Smooth muscle cell (in vitro differentiated cells): ENCODE results near the gene IL1RAP. TPM values are rescaled to one million over a fixed set of nuclear protein-coding genes. Genes with fewer than 3 reads are reported as not detected.
"Not testable (repeated sequence)": the region's sequence is repeated elsewhere in the genome, so short reads cannot be mapped to it uniquely, and the experiment has no call there.

Experiments
- DNase-seq: peaks from one replicate; lab custom pipeline; 2025; ENCODE audit not compliant: unreplicated experiment; lab: John Stamatoyannopoulos, UW
- H2AFZ ChIP-seq: fragments of 200-600 bp; sonication (generic); 2 replicates; pipeline ENCODE4 v1.6.0; 2016; ENCODE audit warnings: antibody characterized with exemption, low read depth, mild to moderate bottlenecking
- H3F3A ChIP-seq: fragments of 200-600 bp; sonication (generic); 2 replicates; pipeline ENCODE4 v1.6.0; 2017; ENCODE audit warnings: antibody characterized with exemption, low read depth
- H3K27ac ChIP-seq: fragments of 200-600 bp; sonication (generic); 2 replicates; pipeline ENCODE4 v1.5.1; 2016; ENCODE audit warnings: low read depth, mild to moderate bottlenecking
- H3K27me3 ChIP-seq: fragments of 200-600 bp; sonication (generic); 2 replicates; pipeline ENCODE4 v1.6.1; 2016; ENCODE audit warnings: low read depth, mild to moderate bottlenecking
- H3K36me3 ChIP-seq: fragments of 200-600 bp; sonication (generic); 2 replicates; pipeline ENCODE4 v1.5.1; 2016; ENCODE audit warnings: low read depth
- H3K4me1 ChIP-seq: fragments of 200-600 bp; sonication (generic); 2 replicates; pipeline ENCODE4 v1.5.1; 2016; ENCODE audit warnings: low read depth
- H3K4me2 ChIP-seq: fragments of 200-600 bp; sonication (generic); 2 replicates; pipeline ENCODE4 v1.6.0; 2016; ENCODE audit warnings: mild to moderate bottlenecking
- H3K4me3 ChIP-seq: fragments of 200-600 bp; sonication (generic); 2 replicates; pipeline ENCODE4 v1.5.1; 2016; ENCODE audit warnings: mild to moderate bottlenecking
- H3K79me2 ChIP-seq: fragments of 200-600 bp; sonication (generic); 2 replicates; pipeline ENCODE4 v1.6.0; 2016; ENCODE audit warnings: low read depth, mild to moderate bottlenecking
- H3K9ac ChIP-seq: fragments of 200-600 bp; sonication (generic); 2 replicates; pipeline ENCODE4 v1.6.0; 2016; ENCODE audit warnings: low read depth
- H3K9me3 ChIP-seq: fragments of 200-600 bp; sonication (generic); replicated peaks from 2 replicates; pipeline ENCODE4 v1.5.1; 2016; ENCODE audit warnings: low read depth
- H4K20me1 ChIP-seq: fragments of 200-600 bp; sonication (generic); 2 replicates; pipeline ENCODE4 v1.6.0; 2016; ENCODE audit warnings: low read depth
- CTCF ChIP-seq: fragments of 200-600 bp; sonication (generic); IDR thresholded peaks from 2 replicates; pipeline ENCODE4 v1.5.1; 2017; ENCODE audit warnings: borderline replicate concordance, mild to moderate bottlenecking, antibody characterized with exemption; ENCODE audit not compliant: insufficient read depth, poor library complexity, severe bottlenecking
- WGBS: methylation state at CpG from one replicate; pipeline ENCODE4 v1.1.7; 2016; ENCODE audit warnings: low lambda C conversion rate; 5-methylcytosine and 5-hydroxymethylcytosine counted together
- polyA plus RNA-seq: library from polyadenylated mRNA; unstranded; fragments of >200 nt; fragmentation: Nextera tagmentation; extraction: Ambion mirVana; gene quantifications from 2 replicates; pipeline ENCODE4 v1.2.1, GENCODE V29; 2016
- total RNA-seq: library from RNA; depleted of rRNA; stranded (reverse); fragments of >200 nt; gene quantifications from 2 replicates; pipeline ENCODE4 v1.2.3, GENCODE V29; 2014

Gene IL1RAP
- total and polyA plus RNA-seq, 2 experiments from 2014 or later, result 13.5 to 49.1 TPM

GRCh38 chr3:190514413-190515153 lies 698 bp downstream of the IL1RAP start:
- peaks cover 24% of the 10 kb centered on the region for H3K27me3 ChIP-seq
- H3K4me2 ChIP-seq, result peak overlapping the region; percentile 95
- no peak for TF ChIP-seq CTCF
- H3K4me1 ChIP-seq, result peaks cover 4% of the 10 kb centered on the region
- H3K4me3 ChIP-seq, result peak overlapping the region; percentile 83
- no peaks in the 10 kb centered on the region for H3K9me3 ChIP-seq
- H4K20me1 ChIP-seq, result no peaks in the 10 kb centered on the region
- 1% methylated on average over 26 of the region's 29 CpGs for WGBS
- peak overlapping the region; percentile 69 for H3K27ac ChIP-seq
- peak overlapping the region; percentile 77 for H3K9ac ChIP-seq
- peaks cover 35% of the 10 kb centered on the region for H3K79me2 ChIP-seq
- H3F3A ChIP-seq, result peaks cover 6% of the 10 kb centered on the region
- peak; percentile 42 for DNase-seq
- peak overlapping the region; percentile 90 for H2AFZ ChIP-seq
- no peaks in the 10 kb centered on the region for H3K36me3 ChIP-seq

GRCh38 chr3:190516416-190516815 lies 2.5 kb downstream of the IL1RAP start:
- no peak overlapping the region for H2AFZ ChIP-seq
- 89% methylated on average over 1 of the region's 1 CpG for WGBS
- no peak for DNase-seq

GRCh38 chr3:190517687-190518086 lies 3.8 kb downstream of the IL1RAP start:
- 47% methylated on average over 3 of the region's 3 CpGs for WGBS
- peaks cover 45% of the 10 kb centered on the region for H3K79me2 ChIP-seq

More at GRCh38 chr3:190516416-190516815, 2.5 kb downstream of the IL1RAP start:
- Histone ChIP-seq H3K27me3 (peaks cover 9% of the 10 kb centered on the region), H3K4me1 (peaks cover 4% of the 10 kb centered on the region), H3K36me3 (no peaks in the 10 kb centered on the region), H3F3A (peaks cover 6% of the 10 kb centered on the region), H3K4me3 (no peak overlapping the region), H3K4me2 (peak overlapping the region; percentile 95), H3K9ac (no peak overlapping the region), H4K20me1 (no peaks in the 10 kb centered on the region), H3K79me2 (peaks cover 45% of the 10 kb centered on the region), H3K9me3 (no peaks in the 10 kb centered on the region), H3K27ac (no peak overlapping the region)
- TF ChIP-seq CTCF, result no peak

GRCh38 chr3:190518531-190518930 lies 4.6 kb downstream of the IL1RAP start:
- H3K27ac ChIP-seq, H4K20me1 ChIP-seq, H2AFZ ChIP-seq, DNase-seq, H3K36me3 ChIP-seq, H3K4me1 ChIP-seq, H3K4me3 ChIP-seq, H3K4me2 ChIP-seq, H3F3A ChIP-seq, H3K27me3 ChIP-seq, H3K9ac ChIP-seq, H3K9me3 ChIP-seq: not testable (repeated sequence)
- peaks cover 45% of the 10 kb centered on the region for H3K79me2 ChIP-seq
- WGBS, result 99% methylated on average over 4 of the region's 4 CpGs

More at GRCh38 chr3:190517687-190518086, 3.8 kb downstream of the IL1RAP start:
- Histone ChIP-seq H3K4me3 (no peak overlapping the region), H3K4me2 (peak overlapping the region; percentile 95), H3K36me3 (no peaks in the 10 kb centered on the region), H3K27me3 (no peaks in the 10 kb centered on the region), H3K4me1 (peaks cover 4% of the 10 kb centered on the region), H3F3A (peaks cover 6% of the 10 kb centered on the region), H4K20me1 (no peaks in the 10 kb centered on the region), H3K9me3 (no peaks in the 10 kb centered on the region), H2AFZ (no peak overlapping the region), H3K27ac (peak overlapping the region; percentile 64), H3K9ac (no peak overlapping the region)
- TF ChIP-seq CTCF, result no peak
- no peak for DNase-seq
